ENCODE results near the gene ULK4. TPM values are rescaled to one million over a fixed set of nuclear protein-coding genes. Genes with fewer than 3 reads are reported as not detected.
"Not testable (repeated sequence)": the region's sequence is repeated elsewhere in the genome, so short reads cannot be mapped to it uniquely, and the experiment has no call there.

Gene ULK4
- polyA plus RNA-seq, 1 donor, result 6.3 TPM

DNA sequence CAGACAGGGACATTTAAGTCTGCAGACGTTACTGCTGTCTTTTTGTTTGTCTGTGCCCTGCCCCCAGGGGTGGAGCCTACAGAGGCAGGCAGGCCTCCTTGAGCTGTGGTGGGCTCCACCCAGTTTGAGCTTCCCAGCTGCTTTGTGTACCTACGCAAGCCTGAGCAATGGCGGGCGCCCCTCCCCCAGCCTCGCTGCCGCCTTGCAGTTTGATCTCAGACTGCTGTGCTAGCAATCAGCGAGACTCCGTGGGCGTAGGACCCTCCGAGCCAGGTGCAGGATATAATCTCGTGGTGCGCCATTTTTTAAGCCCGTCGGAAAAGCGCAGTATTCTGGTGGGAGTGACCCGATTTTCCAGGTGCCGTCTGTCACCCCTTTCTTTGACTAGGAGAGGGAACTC lies 314.2 kb downstream of the ULK4 start:
- DNase-seq, result not testable (repeated sequence)

DNA sequence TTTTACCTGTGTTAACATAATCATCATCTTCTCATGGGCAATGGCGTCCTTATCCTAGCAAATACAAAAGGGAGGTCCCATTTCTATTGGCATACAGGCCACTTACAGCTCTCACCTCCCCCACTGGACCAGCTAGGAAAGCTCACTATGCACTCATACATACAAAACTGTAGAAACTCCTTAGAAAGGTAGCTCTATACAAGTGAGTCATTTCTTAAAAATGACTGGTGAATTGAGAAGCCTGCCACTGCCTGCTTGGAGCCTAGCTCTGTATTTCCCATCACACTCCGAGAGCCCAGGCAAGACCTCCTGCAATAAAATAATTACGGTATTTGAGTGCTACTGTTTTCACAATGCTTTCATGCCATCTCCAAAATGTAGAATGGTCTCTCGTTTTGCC lies 321.8 kb downstream of the ULK4 start:
- DNase-seq, result no peak

DNA sequence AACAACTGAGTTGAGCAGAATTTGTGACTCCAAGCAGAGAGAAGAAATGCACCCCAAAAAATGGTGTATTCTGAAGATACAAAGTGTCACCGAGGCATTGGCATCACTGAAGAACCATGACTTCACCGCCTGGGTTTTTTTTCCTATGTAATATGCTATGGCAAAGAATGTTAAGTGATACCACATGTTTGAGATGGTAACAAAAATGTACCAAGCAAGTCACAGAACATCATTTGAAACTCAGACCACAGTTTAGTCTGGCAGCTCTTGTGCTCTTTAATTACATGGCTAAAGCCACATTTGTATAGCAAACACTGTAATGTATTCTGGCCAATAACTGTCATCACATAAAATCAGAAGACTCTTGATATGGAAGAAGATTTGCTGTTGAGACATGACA lies 323.5 kb downstream of the ULK4 start:
- DNase-seq, result no peak

DNA sequence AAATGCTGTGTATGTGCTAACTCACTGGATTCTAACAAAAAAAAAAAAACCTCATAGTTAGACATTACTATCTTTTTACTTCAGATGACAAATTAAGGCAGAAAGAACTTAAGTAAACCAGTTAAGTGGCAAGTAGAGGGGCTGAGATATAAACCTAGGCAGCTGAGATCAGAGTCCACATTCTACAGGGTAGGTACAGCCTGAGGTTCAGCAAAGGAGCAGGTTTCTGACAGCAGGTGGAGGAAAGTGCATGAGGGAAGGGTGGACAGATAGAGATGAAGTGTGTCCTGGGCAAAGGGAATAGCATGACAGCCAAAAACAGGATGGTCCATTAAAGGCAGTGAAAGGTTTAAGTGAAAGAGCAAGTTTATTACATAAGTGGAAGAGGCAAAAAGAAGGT lies 329.2 kb downstream of the ULK4 start:
- DNase-seq, result no peak

DNA sequence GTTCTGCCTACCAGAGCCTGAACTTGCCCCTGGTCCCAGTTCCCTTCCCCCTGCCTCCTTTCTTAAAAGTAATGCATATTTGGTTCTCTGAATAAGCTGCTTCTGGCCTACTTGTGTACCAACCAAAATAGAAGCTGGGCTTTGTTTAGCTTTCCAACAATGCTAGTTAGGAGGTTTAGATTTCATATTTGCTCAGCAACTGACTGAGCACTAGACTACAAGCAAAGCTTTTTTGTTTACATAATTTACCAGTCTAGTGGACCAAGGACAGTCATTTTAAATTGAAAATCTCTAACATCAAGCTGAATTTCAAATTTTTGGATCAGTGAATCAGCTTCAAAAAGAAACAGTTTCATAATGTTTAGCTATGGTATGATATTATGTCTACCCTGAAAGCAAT lies 331.2 kb downstream of the ULK4 start:
- DNase-seq, result no peak

DNA sequence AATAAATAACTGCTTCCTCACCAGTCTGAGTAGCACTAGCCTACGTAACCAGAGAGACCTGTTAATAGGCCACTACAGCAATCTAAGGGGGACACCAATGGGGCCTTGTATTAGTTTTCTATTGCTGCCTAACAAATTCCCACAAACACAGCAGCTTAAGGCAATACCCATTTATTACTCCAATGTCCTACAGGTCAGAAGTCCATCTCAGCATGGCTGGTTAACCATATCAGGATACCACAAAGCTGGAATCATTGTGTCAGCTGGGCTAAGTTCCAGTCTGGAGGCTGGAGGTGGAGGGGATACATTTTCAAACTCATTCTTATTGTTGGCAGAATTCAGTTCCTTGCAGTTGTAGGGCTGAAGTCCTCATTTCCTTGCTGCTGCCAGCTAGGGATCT lies 331.9 kb downstream of the ULK4 start:
- DNase-seq, result no peak

DNA sequence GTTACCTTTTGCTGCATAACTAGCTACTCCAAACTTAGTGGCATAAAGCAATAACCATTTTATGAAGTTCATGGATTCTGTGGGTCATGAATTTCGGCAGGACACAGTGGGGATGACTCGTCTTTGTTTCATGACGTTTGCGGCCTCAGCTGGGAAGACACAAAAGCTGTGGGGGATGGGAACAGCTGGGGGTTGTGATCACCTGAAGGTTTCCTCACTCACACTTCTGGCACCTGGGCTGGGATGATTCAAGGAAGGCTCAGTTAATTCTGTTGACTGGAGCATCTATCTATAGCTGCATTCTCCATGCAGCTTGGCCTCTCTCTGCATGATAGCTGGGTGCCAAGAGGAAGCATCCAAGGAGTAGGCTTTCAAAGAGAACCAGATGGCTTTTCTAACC lies 332.8 kb downstream of the ULK4 start:
- DNase-seq, result no peak

DNA sequence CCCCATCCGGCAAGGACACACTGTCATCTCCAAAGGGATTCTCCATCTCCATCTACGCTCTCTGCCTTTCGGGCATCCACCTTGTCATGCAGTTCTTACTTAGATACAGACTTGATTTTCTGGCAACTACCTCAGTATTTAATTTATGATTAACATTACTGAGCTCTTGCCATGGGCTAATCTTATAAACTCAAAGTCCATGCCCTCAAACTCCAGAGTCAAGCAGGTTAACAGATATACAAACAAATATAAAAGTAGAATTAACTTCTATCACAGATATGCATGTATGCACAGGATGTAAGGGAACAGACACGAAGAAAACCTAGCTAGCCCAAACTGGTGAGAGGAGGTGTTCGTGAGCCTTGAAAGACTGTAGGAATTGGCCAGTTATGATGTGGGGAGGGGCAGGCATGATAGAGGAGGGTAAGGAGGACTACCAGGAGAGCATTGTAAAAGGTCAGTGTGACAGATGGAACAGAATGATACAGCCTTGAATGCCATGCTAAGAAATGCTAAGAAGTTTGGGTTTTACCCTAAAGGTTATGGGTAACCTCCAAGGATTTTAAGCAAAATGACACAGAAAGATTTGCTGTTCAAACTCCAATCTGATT lies 334.3 kb downstream of the ULK4 start:
- no peak for DNase-seq

DNA sequence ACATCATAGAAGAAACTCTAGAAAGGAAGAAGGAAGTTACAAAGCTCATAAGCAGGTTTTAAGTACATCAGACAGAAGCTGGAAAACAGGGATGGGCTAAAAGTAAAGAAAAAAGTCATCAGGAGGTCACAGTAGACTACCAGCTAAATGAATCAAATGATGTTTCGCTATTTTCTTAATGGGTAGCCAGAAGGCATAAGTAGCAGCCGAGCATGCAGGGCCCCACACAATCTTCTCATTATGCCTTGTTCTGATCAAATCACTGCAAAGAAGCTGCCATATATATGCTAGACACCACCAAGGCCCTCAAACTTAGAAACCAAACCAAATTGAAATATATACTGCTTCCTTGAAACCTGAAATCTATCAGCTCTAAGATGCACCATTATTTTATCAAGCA lies 349.1 kb downstream of the ULK4 start:
- DNase-seq, result no peak

DNA sequence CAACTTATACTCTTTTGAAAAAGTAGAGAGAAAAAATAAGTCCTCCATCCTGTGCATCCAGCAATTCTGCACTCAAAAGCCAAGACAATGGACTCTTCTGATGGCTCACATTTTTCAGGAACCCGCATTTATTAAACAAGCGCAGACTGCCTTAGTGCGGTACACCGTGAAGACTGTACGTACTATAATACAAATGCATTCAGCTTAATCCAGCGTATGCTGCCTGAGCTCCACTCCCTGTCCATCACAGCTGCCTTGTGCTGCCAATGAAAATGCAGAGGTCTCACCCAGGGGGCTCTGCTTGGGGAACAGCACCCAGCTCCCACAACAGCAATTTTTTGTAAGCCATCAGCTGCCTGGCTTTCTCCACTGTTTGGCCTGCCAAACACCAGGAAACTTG lies 350.9 kb downstream of the ULK4 start:
- no peak for DNase-seq

DNA sequence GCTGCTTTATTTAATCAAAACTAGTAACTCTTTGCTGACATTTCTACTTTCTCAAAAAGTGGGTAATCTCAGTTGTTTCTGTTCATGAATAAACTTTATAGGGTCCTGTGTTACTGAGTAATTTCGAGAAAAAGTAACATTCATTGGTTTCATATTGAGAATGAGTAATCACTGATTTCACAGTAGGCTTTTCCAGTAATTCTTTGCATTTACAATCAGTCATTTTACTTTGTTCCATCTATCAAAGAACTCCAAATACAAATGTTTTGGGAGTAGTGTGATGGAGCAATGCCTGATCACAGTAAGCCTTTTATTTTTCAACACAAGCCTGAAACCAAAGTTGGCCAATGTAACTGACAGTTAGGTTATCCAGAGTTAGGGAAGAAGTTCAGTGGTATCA lies 353.6 kb downstream of the ULK4 start:
- no peak for DNase-seq

DNA sequence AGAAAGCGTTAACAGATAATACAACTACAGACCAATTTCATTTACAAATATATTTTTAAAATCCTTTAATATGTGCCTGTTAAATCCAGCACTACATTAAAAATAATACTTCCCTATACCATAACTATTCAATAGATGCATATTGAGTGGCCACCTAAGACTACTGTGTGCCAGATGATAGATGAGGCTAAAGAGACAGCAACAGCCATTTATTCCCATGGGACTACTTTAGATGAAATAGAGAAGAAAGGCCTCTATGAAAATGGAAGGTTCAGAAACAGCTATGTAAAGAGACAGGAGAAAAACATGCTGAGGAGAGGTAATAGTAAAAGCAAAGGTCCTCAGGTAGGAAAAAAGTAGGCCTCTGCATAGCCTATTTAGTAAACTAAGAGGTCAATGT lies 358.1 kb downstream of the ULK4 start:
- DNase-seq, result no peak

DNA sequence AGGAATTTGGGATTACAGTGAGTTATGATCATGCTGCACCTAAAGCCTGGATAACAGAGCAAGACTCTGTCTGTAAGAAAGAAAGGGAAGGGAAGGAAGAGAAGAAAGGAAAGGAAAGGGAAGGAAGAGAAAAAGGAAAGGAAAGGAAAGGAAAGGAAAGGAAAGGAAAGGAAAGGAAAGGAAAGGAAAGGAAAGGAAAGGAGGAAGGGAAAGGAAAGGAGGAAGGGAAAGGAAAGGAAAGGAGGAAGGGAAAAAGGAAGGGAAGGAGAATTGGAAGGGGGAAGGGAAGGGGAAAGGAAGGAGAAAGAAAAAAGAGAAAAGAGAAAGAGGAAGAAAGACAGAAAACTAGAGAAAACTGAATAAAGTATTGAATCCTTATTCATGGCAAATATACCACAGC lies 359.8 kb downstream of the ULK4 start:
- DNase-seq, result no peak

DNA sequence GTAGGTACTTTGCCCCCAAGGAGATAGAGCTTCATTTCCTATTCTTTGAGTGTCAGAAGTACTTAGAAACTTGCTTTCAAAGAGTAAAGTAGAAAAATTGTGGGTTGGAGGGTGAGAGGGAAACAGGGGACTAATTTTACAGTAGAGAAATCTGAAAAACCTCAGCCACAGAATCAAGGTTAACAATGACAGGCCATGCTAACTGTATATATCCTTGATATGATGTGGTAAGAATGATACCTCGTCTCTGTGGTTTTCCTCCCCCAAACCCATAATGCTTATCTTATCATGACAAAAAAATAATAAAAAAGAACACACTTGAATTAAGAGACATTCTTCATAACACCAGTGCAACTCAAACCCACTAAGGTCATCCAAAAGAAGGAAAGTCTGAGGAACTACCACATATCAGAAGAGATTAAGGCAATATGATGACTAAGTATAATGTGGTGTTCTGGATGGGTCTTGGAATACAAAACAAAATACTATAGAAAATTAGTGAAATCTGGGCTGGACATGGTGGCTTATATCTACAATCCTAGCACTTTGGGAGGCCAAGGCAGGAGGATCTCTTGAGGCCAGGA lies 360.4 kb downstream of the ULK4 start:
- no peak for DNase-seq

DNA sequence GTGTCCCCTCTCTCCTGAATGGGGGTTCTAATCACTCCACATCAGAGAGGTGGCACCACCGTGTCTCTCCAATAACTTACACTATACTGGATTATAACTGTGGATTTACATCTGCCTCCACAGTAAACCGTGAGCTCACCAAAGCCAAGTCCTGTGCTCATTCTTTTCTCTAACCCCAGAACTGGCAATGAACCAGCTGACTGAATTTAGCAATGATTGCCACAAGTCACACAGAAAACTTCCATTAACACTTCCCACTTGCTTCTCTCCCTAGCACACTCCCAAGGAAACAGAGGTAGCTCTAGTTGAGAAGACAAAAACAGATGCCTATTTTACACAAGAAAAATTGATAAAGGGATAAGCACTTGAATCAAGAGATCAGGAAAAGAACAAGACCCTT lies 361.3 kb downstream of the ULK4 start:
- DNase-seq, result no peak

DNA sequence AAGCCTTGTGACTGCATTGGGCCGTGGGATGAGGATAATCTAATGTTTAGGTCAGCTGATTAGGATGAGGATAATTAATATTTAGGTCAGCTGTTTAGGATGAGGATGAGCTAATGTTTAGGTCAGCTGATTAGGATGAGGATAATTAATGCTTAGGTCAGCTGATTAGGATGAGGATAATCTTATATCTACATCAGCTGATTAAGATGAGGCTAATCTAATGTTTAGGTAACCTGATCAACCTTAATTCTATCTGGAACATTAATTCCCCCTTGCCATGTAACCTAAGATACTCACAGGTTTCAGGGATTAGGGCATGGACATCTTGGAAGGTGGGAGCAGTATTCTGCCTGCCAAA lies 362.8 kb downstream of the ULK4 start:
- no peak for DNase-seq

DNA sequence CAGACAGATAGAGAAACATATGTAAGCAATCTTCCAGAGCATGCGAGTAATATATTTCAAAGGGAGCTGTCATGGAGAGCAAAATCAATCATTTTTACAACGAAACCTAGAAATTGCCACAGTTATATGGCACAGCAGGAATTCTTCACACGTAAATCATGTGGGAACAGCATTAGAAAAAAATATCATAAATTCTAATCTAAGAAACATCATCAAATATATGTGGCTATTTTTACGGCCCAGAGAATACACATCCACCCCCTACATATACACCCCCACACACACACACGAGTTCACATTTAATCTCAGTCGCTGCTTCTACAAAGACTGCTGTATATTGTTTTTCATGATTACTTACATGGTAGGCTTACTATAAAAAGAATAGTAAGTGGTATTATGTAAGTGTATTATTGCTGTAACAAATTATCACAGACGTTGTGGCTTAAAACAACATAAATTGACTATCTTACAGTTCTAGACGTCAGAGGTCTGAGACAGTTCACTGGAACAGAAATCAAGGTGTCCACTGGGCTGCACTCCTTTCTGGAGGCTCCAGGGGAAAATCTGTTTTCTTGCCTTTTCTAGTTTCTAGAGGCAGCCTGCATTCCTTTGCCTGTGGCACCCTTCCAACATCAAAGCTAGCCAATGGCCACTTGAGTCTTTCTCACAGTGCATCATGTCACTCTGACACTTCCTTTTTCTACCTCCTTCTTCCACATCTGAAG lies 363.3 kb downstream of the ULK4 start:
- DNase-seq, result peak; percentile 57

DNA sequence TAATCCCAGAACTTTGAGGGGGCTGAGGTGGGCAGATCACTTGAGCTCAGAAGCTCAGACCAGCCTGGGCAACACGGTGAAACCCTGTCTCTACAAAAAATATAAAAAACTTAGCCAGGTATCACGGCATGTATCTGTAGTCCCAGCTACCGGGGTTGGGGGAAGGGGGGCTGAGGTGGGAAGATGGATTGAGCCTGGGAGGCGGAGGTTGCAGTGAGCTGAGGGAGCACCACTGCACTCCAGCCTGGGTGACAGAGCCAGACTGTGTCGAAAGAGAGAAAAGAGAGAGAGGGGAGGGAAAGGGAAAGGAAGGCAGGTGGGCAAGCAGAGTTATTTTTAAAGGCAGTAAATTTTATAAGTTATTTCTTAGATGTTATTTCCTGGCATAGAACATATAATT lies 368.1 kb downstream of the ULK4 start:
- DNase-seq, result no peak

DNA sequence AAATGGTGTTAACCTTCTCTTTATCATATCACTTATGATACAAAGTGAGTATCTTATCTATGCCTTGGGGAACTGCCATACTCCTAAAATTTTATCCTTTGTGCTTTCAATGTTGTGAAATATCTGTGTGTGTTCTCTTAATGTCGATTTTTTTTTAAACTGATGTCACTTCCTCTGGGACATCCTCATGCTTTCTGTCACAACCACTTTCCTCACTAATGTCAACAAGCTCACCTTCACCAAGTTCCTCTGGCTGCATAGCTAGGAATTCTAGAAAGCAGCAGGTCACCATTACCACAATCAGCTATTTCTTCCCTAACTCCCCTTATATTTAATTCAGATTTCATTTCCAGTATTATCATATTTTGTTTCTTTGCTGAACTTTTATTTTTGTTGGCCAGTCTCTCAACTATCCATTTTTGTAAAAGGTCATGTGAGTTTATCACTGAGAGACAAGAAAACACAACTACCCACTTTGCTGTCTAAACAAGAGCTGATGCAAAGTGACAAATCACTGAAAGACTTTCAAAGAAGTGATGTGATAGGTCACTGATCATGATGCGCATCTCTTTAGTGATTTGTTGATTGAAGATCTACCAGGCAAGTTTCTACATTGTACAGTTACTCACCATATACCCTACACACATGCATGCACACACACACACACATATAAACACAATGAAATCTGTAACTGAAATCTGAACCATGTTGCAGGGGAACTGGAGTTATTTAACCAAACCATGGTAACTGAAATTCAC lies 369.0 kb downstream of the ULK4 start:
- DNase-seq, result no peak

DNA sequence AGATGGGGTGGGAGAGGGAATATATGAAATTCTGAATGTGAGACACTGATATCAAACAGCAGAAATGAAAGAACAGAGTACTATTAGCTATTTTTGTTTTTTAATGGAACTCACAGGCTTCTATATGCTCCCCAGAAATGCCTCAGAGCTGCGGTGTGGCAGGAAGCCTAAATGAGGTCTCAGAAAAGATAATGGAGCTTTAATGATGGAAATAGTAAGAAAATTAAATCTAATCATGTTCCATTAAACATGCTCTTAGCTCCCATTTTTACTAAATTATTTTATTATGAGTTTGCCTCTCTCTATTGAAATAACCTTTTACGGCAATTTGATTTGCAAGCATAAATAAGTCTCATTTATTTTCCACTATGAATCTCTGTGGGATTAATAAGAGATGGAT lies 378.9 kb downstream of the ULK4 start:
- DNase-seq, result no peak

DNA sequence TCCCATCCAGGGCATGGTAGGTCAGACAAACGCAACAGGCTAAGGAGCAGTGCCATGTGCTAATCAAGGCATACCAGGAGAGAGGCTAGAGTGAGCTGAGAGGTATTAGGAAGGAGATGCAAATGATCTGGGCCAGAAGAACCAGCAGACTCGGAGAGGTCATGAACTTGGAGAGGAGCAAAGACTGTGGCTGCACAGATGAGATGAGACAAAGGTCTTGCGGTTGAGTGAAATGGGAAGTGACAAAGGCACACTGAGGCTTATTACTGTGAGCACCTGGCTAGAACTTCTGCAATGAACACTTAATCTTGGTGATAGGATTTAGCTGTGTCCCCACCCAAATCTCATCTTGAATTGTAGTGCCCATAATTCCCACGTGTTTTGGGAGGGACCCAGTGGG lies 380.2 kb downstream of the ULK4 start:
- DNase-seq, result no peak

DNA sequence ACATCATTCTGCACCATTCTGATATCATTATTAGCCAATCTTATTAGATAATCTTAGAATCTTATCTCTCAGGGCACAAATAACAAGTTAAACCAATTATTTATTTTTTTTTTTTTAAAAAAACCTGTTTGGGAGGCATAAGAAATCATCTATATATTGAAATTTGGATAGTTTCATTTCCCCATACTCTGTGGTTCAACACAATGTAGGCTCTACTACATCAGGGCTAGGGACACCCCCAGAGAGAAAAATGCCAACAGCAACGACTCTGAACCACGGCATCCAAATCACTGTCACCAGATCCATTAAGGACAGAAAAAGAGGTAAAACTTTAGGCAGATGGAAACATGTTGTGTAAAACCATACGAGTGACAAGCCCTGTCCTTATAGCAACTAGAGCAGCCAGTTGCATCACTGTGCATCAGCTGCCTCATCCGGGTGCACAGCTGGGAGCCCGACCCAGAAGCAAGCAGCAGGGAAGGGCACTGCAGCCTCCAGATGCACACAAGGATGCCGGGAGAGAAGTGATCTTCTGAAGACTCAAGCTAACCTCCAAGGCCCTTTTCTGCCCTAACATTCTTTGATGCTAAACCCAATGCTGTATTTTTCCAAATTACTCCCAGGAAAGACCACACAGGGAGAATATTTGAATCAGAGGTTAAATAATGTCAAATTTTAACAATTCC lies 381.5 kb downstream of the ULK4 start:
- no peak for DNase-seq

DNA sequence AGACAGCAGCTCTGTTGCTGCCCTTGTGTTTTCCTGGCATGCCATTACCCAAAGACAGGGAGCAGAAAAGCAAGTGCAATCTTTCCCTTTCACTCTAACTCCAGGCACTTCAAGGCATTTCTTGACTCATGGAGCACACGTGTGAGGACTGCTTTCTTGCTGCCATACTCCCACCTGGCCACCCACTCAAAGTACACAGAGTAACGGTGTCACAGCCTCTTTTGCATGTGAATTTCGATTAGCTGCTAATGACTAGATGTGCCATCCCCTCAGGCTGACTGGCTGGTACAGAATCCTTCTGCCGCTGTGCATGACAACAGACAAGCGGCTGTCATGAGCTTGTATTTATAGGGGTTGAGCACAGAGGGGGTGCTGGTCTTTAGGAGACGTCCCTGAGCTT lies 382.0 kb downstream of the ULK4 start:
- no peak for DNase-seq

Measured in left kidney (tissue), 2 donors.